GM21360 (cell line): ENCODE measurements around the gene BAD.
"Not testable (repeated sequence)": the region's sequence is repeated elsewhere in the genome, so short reads cannot be mapped to it uniquely, and the experiment has no call there.

ENCODE experiments used
- ATAC-seq: cut with Tn5 transposase; IDR thresholded peaks from one replicate; pipeline ENCODE4 v1.9.1; 2021; ENCODE audit warnings: mild to moderate bottlenecking, moderate library complexity; ENCODE audit not compliant: unreplicated experiment

BAD gene

DNA sequence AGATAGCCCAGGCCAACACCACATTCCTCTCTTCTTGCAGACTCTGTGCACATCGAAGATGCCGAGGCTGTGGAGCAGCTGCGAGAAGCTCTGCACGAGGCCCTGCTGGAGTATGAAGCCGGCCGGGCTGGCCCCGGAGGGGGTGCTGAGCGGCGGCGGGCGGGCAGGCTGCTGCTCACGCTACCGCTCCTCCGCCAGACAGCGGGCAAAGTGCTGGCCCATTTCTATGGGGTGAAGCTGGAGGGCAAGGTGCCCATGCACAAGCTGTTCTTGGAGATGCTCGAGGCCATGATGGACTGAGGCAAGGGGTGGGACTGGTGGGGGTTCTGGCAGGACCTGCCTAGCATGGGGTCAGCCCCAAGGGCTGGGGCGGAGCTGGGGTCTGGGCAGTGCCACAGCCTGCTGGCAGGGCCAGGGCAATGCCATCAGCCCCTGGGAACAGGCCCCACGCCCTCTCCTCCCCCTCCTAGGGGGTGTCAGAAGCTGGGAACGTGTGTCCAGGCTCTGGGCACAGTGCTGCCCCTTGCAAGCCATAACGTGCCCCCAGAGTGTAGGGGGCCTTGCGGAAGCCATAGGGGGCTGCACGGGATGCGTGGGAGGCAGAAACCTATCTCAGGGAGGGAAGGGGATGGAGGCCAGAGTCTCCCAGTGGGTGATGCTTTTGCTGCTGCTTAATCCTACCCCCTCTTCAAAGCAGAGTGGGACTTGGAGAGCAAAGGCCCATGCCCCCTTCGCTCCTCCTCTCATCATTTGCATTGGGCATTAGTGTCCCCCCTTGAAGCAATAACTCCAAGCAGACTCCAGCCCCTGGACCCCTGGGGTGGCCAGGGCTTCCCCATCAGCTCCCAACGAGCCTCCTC lies 31.4 kb upstream of the BAD start:
- ATAC-seq: not testable (repeated sequence)

- ATAC-seq: no peak
These were observed 30.5 kb upstream of the BAD start for GRCh38 chr11:64314805-64315561.

- no peak for ATAC-seq
These were observed 29.8 kb upstream of the BAD start for GRCh38 chr11:64314146-64314804.

- no peak for ATAC-seq
These were observed 29.2 kb upstream of the BAD start for GRCh38 chr11:64313491-64314145.

GRCh38 chr11:64312947-64313346 lies 28.5 kb upstream of the BAD start:
- ATAC-seq: no peak

DNA sequence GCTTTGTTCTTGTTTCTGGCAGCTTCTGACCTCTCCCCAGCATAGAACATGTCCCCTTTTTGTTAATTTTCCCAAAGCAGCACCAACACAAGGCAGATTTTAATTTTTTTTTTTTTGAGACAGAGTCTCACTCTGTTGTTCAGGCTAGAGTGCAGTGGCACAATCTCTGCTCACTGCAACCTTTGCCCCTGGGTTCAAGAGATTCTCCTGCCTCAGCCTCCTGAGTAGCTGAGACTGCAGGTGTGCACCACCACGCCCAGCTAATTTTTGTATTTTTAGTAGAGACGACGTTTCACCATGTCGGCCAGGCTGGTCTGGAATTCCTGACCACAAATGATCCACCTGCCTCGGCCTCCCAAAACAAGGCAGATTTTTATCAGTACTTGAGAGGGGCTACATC lies 23.3 kb upstream of the BAD start:
- not testable (repeated sequence) for ATAC-seq

DNA sequence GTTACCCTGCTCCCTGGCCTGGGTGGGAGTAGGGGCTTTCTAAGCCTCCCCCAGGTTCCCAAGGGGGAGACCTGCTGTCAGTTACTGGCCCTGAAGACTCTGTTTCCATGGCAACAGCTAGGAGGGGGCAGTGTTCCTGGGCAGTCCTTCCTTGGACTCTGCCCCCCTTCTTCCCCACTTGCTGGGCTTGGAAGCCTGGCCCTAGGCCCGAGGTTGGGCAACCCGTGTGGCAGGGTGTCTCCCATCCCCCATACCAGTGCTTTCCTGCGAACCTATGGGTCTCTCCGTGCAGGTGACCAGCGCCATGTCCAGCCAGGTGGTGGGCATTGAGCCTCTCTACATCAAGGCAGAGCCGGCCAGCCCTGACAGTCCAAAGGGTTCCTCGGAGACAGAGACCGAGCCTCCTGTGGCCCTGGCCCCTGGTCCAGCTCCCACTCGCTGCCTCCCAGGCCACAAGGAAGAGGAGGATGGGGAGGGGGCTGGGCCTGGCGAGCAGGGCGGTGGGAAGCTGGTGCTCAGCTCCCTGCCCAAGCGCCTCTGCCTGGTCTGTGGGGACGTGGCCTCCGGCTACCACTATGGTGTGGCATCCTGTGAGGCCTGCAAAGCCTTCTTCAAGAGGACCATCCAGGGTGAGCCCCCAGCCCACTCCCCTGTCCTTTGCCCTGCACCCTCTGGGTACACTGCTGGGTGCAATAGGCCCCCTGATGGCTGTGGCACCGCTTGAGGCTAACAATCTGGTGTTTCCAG lies 22.6 kb upstream of the BAD start:
- no peak for ATAC-seq

GRCh38 chr11:64306563-64306875 lies 22.1 kb upstream of the BAD start:
- no peak for ATAC-seq

- peak; percentile 19 for ATAC-seq
These were observed 21.5 kb upstream of the BAD start for GRCh38 chr11:64305691-64306562.

- ATAC-seq: peak; percentile 61
These were observed 20.7 kb upstream of the BAD start, which contains the start of gene ESRRA for GRCh38 chr11:64305075-64305690. Gene ESRRA, plus strand, starts transcription at chr11:64305524. Its CDS starts 1,656 bp downstream, at chr11:64307180.

DNA sequence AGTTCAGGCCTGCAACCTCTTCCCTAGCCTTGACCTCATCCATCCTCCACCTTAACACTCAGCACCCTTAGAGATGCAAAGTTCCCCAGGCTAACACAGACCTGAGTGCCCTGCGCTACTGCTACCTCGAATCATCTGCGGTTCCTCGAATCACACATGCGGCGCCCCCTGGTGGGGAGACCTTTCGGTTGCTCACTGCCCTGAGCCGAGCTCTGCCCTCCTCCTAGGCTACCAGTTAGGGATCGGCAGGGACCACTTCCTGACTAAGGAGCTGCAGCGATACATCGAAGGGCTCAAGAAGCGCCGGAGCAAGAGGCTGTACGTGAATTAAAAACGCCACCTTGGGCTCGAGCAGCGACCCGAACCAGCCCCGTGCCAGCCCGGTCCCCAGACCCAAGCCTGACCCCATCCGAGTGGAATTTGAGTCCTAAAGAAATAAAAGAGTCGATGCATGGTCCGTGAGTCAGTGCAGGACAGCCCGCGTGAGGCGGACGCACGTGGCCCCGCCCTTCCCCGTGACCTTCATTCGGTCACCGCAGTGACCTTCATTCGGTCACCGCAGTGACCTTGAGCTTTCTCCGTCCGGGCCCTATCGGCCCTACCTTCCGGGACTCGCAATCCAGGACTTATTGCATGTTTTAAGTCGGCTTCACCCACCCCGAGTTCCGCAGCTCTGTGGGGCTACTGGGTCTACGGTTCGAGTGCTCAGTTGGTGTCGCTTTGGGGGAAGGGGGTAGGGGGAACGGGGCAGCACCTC lies 20.0 kb upstream of the BAD start:
- ATAC-seq: peak; percentile 14

GRCh38 chr11:64304032-64304315 lies 19.5 kb upstream of the BAD start:
- ATAC-seq: no peak

GRCh38 chr11:64303109-64304031 lies 18.9 kb upstream of the BAD start:
- no peak for ATAC-seq

DNA sequence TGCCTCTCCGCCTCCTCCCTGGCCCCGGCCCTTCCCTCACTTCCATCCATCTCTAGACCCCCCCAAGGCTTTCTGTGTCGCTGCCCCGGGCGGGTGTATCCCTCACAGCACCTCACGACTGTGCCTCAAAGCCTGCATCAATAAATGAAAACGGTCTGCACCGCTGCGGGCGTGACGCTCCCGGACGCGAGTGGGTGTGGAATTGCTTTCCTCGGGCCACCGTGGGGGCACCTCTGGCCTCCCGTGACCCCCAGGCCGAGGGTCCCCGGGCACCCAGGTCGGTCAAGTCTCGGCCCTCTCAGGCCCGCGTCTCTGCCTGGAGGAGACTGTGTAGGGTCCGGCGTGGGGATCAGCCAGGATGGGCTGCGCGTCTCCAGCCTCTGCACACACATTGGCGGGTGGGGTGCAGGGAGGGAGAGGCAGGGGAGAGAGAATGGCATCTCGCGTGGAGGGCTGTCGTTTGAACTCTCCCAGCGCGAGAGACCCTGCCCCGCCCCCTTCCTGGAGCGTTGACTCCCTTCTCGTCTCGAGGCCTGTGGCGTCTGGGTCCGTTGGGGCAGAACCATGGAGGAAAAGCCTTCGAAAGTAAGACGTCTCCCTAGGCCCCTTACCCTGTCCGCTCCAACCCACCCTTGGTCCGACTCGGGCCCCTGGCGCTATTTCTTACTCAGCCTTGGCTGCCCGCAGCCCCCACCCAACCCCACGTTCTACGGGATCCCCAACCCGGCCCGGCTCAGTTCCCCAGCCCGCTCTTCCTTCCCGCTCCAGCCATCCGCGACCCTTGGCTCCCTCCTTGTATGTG lies 15.6 kb upstream of the BAD start, which contains the start of gene CATSPERZ:
TSS of gene CATSPERZ (plus strand) at position 512 of the 802 bp plus-strand sequence. CDS start at position 565, 53 bp downstream.
- ATAC-seq: no peak

- ATAC-seq: no peak
These were observed 14.7 kb upstream of the BAD start for GRCh38 chr11:64298966-64299846.
